ENCODE measurements around the gene THEM5. TPM values are rescaled to one million over a fixed set of nuclear protein-coding genes. Genes with fewer than 3 reads are reported as not detected.
A peak's percentile ranks its signal among the peaks of the same experiment; 100 is the strongest.

Gene THEM5
- total RNA-seq, 6 experiments from 2014 or later = not detected

- no peaks in the 10 kb centered on the region for H3K9me3 ChIP-seq
- intact Hi-C loops (cut with DNase I) = no loop called here
- ATAC-seq (no peak), DNase-seq (peak in 1 of 3 donors; percentile 40)
- H3K36me3 ChIP-seq = peaks cover 0 to 58% (median 20%) of the 10 kb centered on the region in 4 donors
- TF ChIP-seq, protein P1, sequence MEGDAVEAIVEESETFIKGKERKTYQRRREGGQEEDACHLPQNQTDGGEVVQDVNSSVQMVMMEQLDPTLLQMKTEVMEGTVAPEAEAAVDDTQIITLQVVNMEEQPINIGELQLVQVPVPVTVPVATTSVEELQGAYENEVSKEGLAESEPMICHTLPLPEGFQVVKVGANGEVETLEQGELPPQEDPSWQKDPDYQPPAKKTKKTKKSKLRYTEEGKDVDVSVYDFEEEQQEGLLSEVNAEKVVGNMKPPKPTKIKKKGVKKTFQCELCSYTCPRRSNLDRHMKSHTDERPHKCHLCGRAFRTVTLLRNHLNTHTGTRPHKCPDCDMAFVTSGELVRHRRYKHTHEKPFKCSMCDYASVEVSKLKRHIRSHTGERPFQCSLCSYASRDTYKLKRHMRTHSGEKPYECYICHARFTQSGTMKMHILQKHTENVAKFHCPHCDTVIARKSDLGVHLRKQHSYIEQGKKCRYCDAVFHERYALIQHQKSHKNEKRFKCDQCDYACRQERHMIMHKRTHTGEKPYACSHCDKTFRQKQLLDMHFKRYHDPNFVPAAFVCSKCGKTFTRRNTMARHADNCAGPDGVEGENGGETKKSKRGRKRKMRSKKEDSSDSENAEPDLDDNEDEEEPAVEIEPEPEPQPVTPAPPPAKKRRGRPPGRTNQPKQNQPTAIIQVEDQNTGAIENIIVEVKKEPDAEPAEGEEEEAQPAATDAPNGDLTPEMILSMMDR (IDR thresholded peaks at IDR 0.05) = no peak
- TF ChIP-seq POLR2A (IDR thresholded peaks at IDR 0.05) = no peak
- 66% methylated on average over 5 of the region's 9 CpGs for whole genome bisulfite sequencing (ENCODE audit: insufficient coverage, low coverage, low lambda C conversion rate, missing lambda C conversion rate)
- H3K4me3 ChIP-seq = no peak overlapping the region
- no peaks in the 10 kb centered on the region for H3K4me1 ChIP-seq
- H3K27me3 ChIP-seq = no peaks in the 10 kb centered on the region
- no peak overlapping the region for H3K27ac ChIP-seq
Observed at GRCh38 chr1:151811181-151811580, 42.3 kb downstream of the THEM5 start.

- H3K36me3 ChIP-seq = peaks cover 0 to 55% (median 16%) of the 10 kb centered on the region in 4 donors
Observed at GRCh38 chr1:151809985-151810556, 43.4 kb downstream of the THEM5 start.

DNA sequence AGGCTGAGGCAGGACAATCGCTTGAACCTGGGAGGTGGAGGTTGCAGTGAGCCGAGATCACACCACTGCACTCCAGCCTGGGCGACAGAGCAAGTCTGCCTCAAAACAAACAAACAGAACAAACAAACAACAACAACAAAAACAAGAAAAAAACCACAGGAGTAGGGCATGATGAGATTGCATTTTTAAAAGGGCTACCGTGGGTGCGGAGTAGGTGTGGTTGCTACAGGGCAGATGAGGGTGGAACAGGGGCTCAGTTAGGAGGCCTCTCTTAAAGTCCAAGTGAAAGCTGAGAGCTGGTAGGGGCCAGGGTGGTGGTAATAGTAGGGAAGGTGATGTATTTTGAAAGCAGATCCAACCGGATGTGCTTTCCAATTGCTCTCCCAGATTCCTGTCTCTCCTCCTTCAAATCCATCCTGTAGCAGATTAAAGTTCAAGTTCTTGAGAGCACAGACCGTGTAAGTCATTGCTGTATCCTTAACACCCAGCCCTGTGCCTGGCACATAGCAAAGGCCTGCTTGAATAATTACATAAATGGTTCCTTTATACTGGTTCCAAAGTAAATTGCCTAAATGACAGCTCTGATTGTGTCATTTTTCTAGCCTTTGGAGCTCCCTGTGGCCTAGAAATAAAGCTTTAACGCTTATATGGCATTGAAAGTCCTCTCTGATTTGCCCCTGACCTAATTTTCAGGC is 44.1 kb downstream of the THEM5 start:
- H3K27me3 ChIP-seq = no peaks in the 10 kb centered on the region
- H3K27ac ChIP-seq = no peak overlapping the region
- no peak overlapping the region for H3K4me3 ChIP-seq
- no peak for TF ChIP-seq POLR2A (IDR thresholded peaks at IDR 0.05)
- TF ChIP-seq, protein P1 (IDR thresholded peaks at IDR 0.05) = no peak
- H3K4me1 ChIP-seq = no peaks in the 10 kb centered on the region
- DNase-seq (peak in 1 of 3 donors; percentile 28), ATAC-seq (peak in 1 of 4 donors; percentile 57)
- WGBS (ENCODE audit: insufficient coverage, low coverage, low lambda C conversion rate, missing lambda C conversion rate) = 52% methylated on average over 7 of the region's 8 CpGs
- intact Hi-C loops (cut with DNase I) = no loop called here
- no peaks in the 10 kb centered on the region for H3K9me3 ChIP-seq
- peaks cover 0 to 50% (median 15%) of the 10 kb centered on the region in 4 donors for H3K36me3 ChIP-seq

More at GRCh38 chr1:151809985-151810556, 43.4 kb downstream of the THEM5 start:
- H3K27me3 ChIP-seq = no peaks in the 10 kb centered on the region
- no peaks in the 10 kb centered on the region for H3K9me3 ChIP-seq
- intact Hi-C loops (cut with DNase I) = no loop called here
- H3K4me1 ChIP-seq = no peaks in the 10 kb centered on the region
- no peak overlapping the region for H3K4me3 ChIP-seq
- ATAC-seq (no peak), DNase-seq (no peak)
- WGBS (ENCODE audit: insufficient coverage, low coverage, low lambda C conversion rate, missing lambda C conversion rate) = 100% methylated on average over 1 of the region's 1 CpG
- TF ChIP-seq POLR2A (IDR thresholded peaks at IDR 0.05) = no peak
- TF ChIP-seq, protein P1 (IDR thresholded peaks at IDR 0.05) = no peak
- H3K27ac ChIP-seq = no peak overlapping the region

DNA sequence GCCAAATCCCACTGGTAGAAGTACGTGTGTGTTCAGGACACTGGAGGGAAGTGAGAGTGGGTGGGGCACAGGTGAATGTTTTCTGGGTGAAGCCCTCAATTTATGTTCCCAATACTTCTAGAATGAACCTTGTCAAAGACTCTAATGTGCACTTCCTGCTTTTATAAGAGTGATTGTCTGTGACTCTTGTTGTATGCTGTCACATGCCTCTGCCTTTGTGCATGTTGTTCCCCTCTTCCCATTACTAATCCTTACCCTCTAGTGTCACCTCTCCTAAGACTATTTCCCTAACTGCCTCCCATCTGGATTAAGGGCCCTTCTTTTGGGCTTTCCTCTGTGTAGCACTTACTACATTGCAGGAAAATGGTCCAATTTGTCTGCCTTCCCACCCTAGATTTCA is 45.7 kb downstream of the THEM5 start:
- Histone ChIP-seq H3K9me3 (no peaks in the 10 kb centered on the region), H3K4me1 (no peaks in the 10 kb centered on the region), H3K27ac (no peak overlapping the region), H3K4me3 (no peak overlapping the region), H3K36me3 (peaks cover 0 to 41% (median 13%) of the 10 kb centered on the region in 4 donors), H3K27me3 (no peaks in the 10 kb centered on the region)
- TF ChIP-seq, protein P1 (IDR thresholded peaks at IDR 0.05) = no peak
- no peak for TF ChIP-seq POLR2A (IDR thresholded peaks at IDR 0.05)
- intact Hi-C loops (cut with DNase I) = no loop called here
- no peak for ATAC-seq
- no peak for DNase-seq
- WGBS (ENCODE audit: insufficient coverage, low coverage, low lambda C conversion rate, missing lambda C conversion rate) = 50% methylated on average over 1 of the region's 1 CpG

Measured in right lobe of liver (tissue), 6 donors.